GM23338 (cell line): ENCODE measurements around the gene EDNRB. TPM values are rescaled to one million over a fixed set of nuclear protein-coding genes. Genes with fewer than 3 reads are reported as not detected.

Experiments
- polyA plus RNA-seq: library from polyadenylated mRNA; unstranded; fragments of >200 nt; fragmentation: Nextera tagmentation; extraction: Ambion mirVana; gene quantifications from 2 replicates; pipeline ENCODE4 v1.2.1, GENCODE V29; 2016
- small RNA-seq: library from RNA; depleted of rRNA; stranded (forward); fragments of <200 nt; gene quantifications from one replicate; pipeline ENCODE3, GENCODE V24; 2014; ENCODE audit warnings: low replicate concordance
- total RNA-seq: library from RNA; depleted of rRNA; stranded (reverse); fragments of >200 nt; shearing (Covaris generic); gene quantifications from 2 replicates; pipeline ENCODE4 v1.2.3, GENCODE V29; 2014; rRNA removed

EDNRB gene
- total and polyA plus RNA-seq, 2 experiments from 2014 or later = 27.9 to 28.9 TPM

Small RNA genes lying within 50 kb of the gene (small RNA-seq; reads per million reads assigned to genes)
- not detected for gene RN7SL810P

Other genes with a start within 250 kb of the EDNRB start
- gene SLAIN1, start 221.1 kb downstream of the EDNRB start, total RNA-seq = 44.2 and 65.8 TPM in 2 replicates
- gene SLAIN1, start 221.1 kb downstream of the EDNRB start, polyA plus RNA-seq = 16.3 and 18.5 TPM in 2 replicates